ENCODE data around the gene NT5C1A.

The NT5C1A gene

GRCh38 chr1:39657923-39658485 is 13.9 kb downstream of the NT5C1A start:
- DNase-seq = peak; percentile 81

- no peak for DNase-seq
Observed at GRCh38 chr1:39657402-39657801, 14.5 kb downstream of the NT5C1A start.

GRCh38 chr1:39656391-39656790 is 15.5 kb downstream of the NT5C1A start:
- no peak for DNase-seq

GRCh38 chr1:39655578-39656268 is 16.2 kb downstream of the NT5C1A start:
- no peak for DNase-seq

- DNase-seq = no peak
Observed at GRCh38 chr1:39654291-39654690, 17.6 kb downstream of the NT5C1A start.

GRCh38 chr1:39653546-39654031 is 18.3 kb downstream of the NT5C1A start:
- DNase-seq = peak; percentile 82

- no peak for DNase-seq
Observed at GRCh38 chr1:39652554-39652953, 19.4 kb downstream of the NT5C1A start.

- no peak for DNase-seq
Observed at GRCh38 chr1:39652105-39652504, 19.8 kb downstream of the NT5C1A start.

GRCh38 chr1:39650431-39650830 is 21.5 kb downstream of the NT5C1A start:
- no peak for DNase-seq

- no peak for DNase-seq
Observed at GRCh38 chr1:39649636-39650185, 22.2 kb downstream of the NT5C1A start.

GRCh38 chr1:39648496-39648895 is 23.4 kb downstream of the NT5C1A start:
- DNase-seq = no peak

- DNase-seq = no peak
Observed at GRCh38 chr1:39647247-39647646, 24.7 kb downstream of the NT5C1A start.

- no peak for DNase-seq
Observed at GRCh38 chr1:39646232-39647081, 25.4 kb downstream of the NT5C1A start.

GRCh38 chr1:39645411-39646043 is 26.4 kb downstream of the NT5C1A start:
- DNase-seq = no peak

- DNase-seq = no peak
Observed at GRCh38 chr1:39643705-39644104, 28.2 kb downstream of the NT5C1A start.

- DNase-seq = no peak
Observed at GRCh38 chr1:39642796-39643195, 29.1 kb downstream of the NT5C1A start.

- DNase-seq = no peak
Observed at GRCh38 chr1:39640861-39641260, 31.0 kb downstream of the NT5C1A start.

GRCh38 chr1:39639305-39640130 is 32.4 kb downstream of the NT5C1A start, which contains the start of gene HEYL:
HEYL (minus strand) TSS chr1:39639643; CDS start chr1:39639625, 18 bp downstream.
- DNase-seq = peak; percentile 62

GRCh38 chr1:39638965-39639304 is 33.0 kb downstream of the NT5C1A start:
- no peak for DNase-seq

GRCh38 chr1:39637361-39637760 is 34.5 kb downstream of the NT5C1A start:
- no peak for DNase-seq

- DNase-seq = no peak
Observed at GRCh38 chr1:39635871-39636210, 36.1 kb downstream of the NT5C1A start.

GRCh38 chr1:39635205-39635870 is 36.6 kb downstream of the NT5C1A start:
- DNase-seq = no peak

All from activated CD4-positive, alpha-beta T cell treated with anti-CD3 and anti-CD28 coated beads, Interleukin-2, amount 50 U/mL, for 16 hours (primary cell).